ENCODE data around the gene ASTN2.

GRCh38 chr9:116452227-116452626 lies 962.6 kb downstream of the ASTN2 start:
- TF ChIP-seq CTCF (IDR thresholded peaks at IDR 0.05; ENCODE audit: borderline replicate concordance, extremely low read depth, low read length, poor library complexity, severe bottlenecking): no peak
- no peak for TF ChIP-seq EZH2 (IDR thresholded peaks at IDR 0.05; ENCODE audit: borderline replicate concordance, low read depth, low read length, severe bottlenecking)

Data from DND-41 (cell line).